Heart left ventricle (tissue), 11 donors: ENCODE results near the gene PACSIN2. TPM values are rescaled to one million over a fixed set of nuclear protein-coding genes. Genes with fewer than 3 reads are reported as not detected.

ENCODE experiments used
- polyA plus RNA-seq, 2 donors: library from polyadenylated mRNA; stranded (reverse); fragments of 200-250 nt; gene quantifications; one replicate each; pipeline ENCODE4 v1.2.3, GENCODE V29; 2013
- total RNA-seq, 9 donors: library from RNA; depleted of rRNA in 2 of 9; stranded (reverse); fragments of >200 nt in 2 of 9; fragmentation: NEBNext Ultra II Directional in 3 of 9; extraction: Animal tissue kit (Norgen Biotek cat#: 25700) in 3 of 9; gene quantifications; one replicate each; pipeline versions ENCODE4 v1.1.0 to v1.2.4, GENCODE V29; 2016 to 2023
- donor health status: ischemic (EF 13 %, LVEDD 7.1; RV severe dilation, severe dysfunction).
- donor health status: healthy with polysubstance abuse.
- donor health status: DM: no; HTN: yes; CAD: no.
- donor health status: DM: no; HTN: no; CAD: no.
- donor health status: ischemic (EF 25% LVEDD 5.7; RV mildly dilated, moderate dysfunction).
- donor health status: healthy.
- donor health status: DM: yes; HTN: yes; CAD: no.
- donor health status: PGD.
- donor health status: nonischemic (EF 23%, LVEDD 6.1; RV moderate dilation, normal function).

PACSIN2 gene
- total and polyA plus RNA-seq, 11 donors: 26.5 to 87.1 (median 59.3) TPM

Other genes starting within 250 kb of the PACSIN2 start
- gene ARFGAP3, start 157.9 kb downstream of the PACSIN2 start, total RNA-seq: 10 to 100 TPM; 15.4 to 30.9 (median 25.1) TPM
- 10 to 100 TPM; 13.3 to 34.0 TPM for gene ARFGAP3, start 157.9 kb downstream of the PACSIN2 start, polyA plus RNA-seq
- gene TTLL1, start 74.2 kb upstream of the PACSIN2 start, total RNA-seq: 10 to 100 TPM in 4 of 9 donors, 1 to 10 TPM in 5; 4.4 to 13.2 (median 8.4) TPM
- 1 to 10 TPM; 4.7 to 5.2 TPM for gene TTLL1, start 74.2 kb upstream of the PACSIN2 start, polyA plus RNA-seq
- under 1 TPM in 2 of 9 donors, not detected in 7; 0.23 to 0.88 TPM for gene BIK, start 95.6 kb upstream of the PACSIN2 start, total RNA-seq
- under 1 TPM; 0.28 to 0.65 TPM for gene BIK, start 95.6 kb upstream of the PACSIN2 start, polyA plus RNA-seq
- gene MCAT, start 128.2 kb upstream of the PACSIN2 start, total RNA-seq: 10 to 100 TPM; 13.4 to 31.1 (median 15.7) TPM
- 10 to 100 TPM; 13.4 to 32.6 TPM for gene MCAT, start 128.2 kb upstream of the PACSIN2 start, polyA plus RNA-seq
- gene TSPO, start 136.4 kb upstream of the PACSIN2 start, total RNA-seq: 100 to 1,000 TPM in 7 of 9 donors, 10 to 100 TPM in 2; 69.0 to 335 (median 112) TPM
- gene TSPO, start 136.4 kb upstream of the PACSIN2 start, polyA plus RNA-seq: 100 to 1,000 TPM; 218 TPM
- gene TTLL12, start 172.0 kb upstream of the PACSIN2 start, total RNA-seq: 10 to 100 TPM in 7 of 9 donors, 1 to 10 TPM in 2; 8.6 to 21.5 (median 11.9) TPM
- gene TTLL12, start 172.0 kb upstream of the PACSIN2 start, polyA plus RNA-seq: 10 to 100 TPM in 1 of 2 donors, 1 to 10 TPM in 1; 8.0 to 29.0 TPM